Right atrium auricular region (tissue), 2 donors: ENCODE data around the gene PRKCE. TPM values are rescaled to one million over a fixed set of nuclear protein-coding genes. Genes with fewer than 3 reads are reported as not detected.
A peak's percentile ranks its signal among the peaks of the same experiment; 100 is the strongest.

Experiments
- DNase-seq: peaks from one replicate; pipeline ENCODE4 v3.0.0-alpha.2; 2019; ENCODE audit warnings: low spot score
- H3K27ac ChIP-seq, 2 donors: fragments of 200-600 bp; sonication (generic); 1 replicate in 1 of 2; 2 replicates in 1 of 2; pipeline ENCODE4 v1.5.1; 2016 to 2019
- H3K27me3 ChIP-seq, 2 donors: fragments of 200-600 bp; sonication (generic); one replicate each; pipeline versions ENCODE4 v1.5.1 to v1.6.0; 2017 to 2019
- H3K36me3 ChIP-seq: fragments of 200-600 bp; sonication (generic); one replicate; pipeline ENCODE4 v1.5.1; 2016
- H3K4me1 ChIP-seq, 2 donors: fragments of 200-600 bp; sonication (generic); one replicate each; pipeline versions ENCODE4 v1.5.1 to v1.6.0; 2017 to 2019
- H3K4me3 ChIP-seq, 2 donors: fragments of 200-600 bp; sonication (generic); 1 replicate in 1 of 2; 2 replicates in 1 of 2; pipeline ENCODE4 v1.5.1; 2017 to 2019; ENCODE audit warnings: mild to moderate bottlenecking in 1 of 2, moderate library complexity in 1 of 2
- H3K9me3 ChIP-seq, 2 donors: fragments of 200-600 bp; sonication (generic); one replicate each; pipeline ENCODE4 v1.5.1; 2019
- CTCF ChIP-seq, 2 donors: fragments of 200-600 bp; sonication (generic); IDR thresholded peaks; one replicate each; pipeline ENCODE4 v1.5.1; 2019; ENCODE audit warnings: antibody characterized with exemption in 2 of 2
- total RNA-seq, 2 donors: library from RNA; depleted of rRNA; stranded (reverse); fragments of >200 nt; gene quantifications; one replicate each; pipeline ENCODE4 v1.1.0, GENCODE V29; 2016

PRKCE gene
- total RNA-seq, 2 donors from 2014 or later, result 7.2 to 11.8 TPM

DNA sequence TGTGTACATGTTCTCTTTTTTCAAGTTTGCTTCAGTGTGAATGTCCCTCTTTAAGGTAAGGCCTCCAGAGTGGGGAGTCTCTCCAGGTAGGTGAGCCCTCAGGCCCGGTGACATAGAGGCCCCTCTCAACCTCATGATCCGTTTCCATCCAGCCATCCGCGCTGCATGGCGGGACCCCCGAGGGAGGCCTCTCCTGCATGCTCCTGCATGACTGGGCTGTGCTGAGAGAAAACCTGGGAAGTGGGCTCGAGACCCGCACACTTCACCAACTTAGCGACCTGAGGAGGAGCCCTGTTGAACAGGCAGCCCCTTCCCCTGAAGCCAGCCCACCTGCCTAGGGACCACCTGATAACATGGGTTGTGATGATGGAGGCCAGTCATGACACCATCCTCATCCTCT lies 514.4 kb downstream of the PRKCE start:
- no peaks in the 10 kb centered on the region for H3K27me3 ChIP-seq
- no peak for DNase-seq
- no peak overlapping the region for H3K27ac ChIP-seq
- no peak overlapping the region for H3K4me3 ChIP-seq
- no peaks in the 10 kb centered on the region for H3K36me3 ChIP-seq
- H3K9me3 ChIP-seq, result no peaks in the 10 kb centered on the region
- no peak for TF ChIP-seq CTCF (IDR thresholded peaks at IDR 0.05)
- H3K4me1 ChIP-seq, result peaks cover 0 to 40% of the 10 kb centered on the region in 2 donors

DNA sequence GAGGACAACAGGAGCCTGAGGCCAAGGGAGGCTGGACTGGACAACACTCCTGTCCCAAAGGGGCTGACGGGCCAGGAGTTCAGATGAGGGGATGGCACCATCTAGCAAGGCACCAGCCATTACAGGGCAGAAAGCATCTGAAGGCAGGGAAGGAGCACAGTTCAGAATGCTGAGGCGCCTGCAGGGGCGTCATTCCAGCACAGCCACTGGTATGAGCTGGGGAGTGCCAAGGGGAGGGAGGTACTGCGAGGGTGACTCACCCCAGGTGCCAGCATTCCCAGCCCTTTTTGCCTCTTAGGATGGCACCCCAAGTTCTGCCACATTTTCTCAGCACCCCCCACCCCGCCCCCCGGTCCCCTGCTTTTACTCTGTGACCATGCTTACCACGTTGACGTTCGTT lies 515.9 kb downstream of the PRKCE start:
- TF ChIP-seq CTCF (IDR thresholded peaks at IDR 0.05), result no peak
- H3K4me3 ChIP-seq, result no peak overlapping the region
- no peaks in the 10 kb centered on the region for H3K27me3 ChIP-seq
- no peaks in the 10 kb centered on the region for H3K36me3 ChIP-seq
- H3K9me3 ChIP-seq, result no peaks in the 10 kb centered on the region
- no peak overlapping the region for H3K27ac ChIP-seq
- DNase-seq, result no peak
- H3K4me1 ChIP-seq, result peaks cover 0 to 43% of the 10 kb centered on the region in 2 donors

GRCh38 chr2:46167924-46168323 lies 516.4 kb downstream of the PRKCE start:
- TF ChIP-seq CTCF (IDR thresholded peaks at IDR 0.05), result no peak
- no peak for DNase-seq
- Histone ChIP-seq H3K4me3 (no peak overlapping the region), H3K27ac (no peak overlapping the region), H3K36me3 (no peaks in the 10 kb centered on the region), H3K9me3 (no peaks in the 10 kb centered on the region), H3K27me3 (no peaks in the 10 kb centered on the region), H3K4me1 (peaks cover 0 to 43% of the 10 kb centered on the region in 2 donors)

DNA sequence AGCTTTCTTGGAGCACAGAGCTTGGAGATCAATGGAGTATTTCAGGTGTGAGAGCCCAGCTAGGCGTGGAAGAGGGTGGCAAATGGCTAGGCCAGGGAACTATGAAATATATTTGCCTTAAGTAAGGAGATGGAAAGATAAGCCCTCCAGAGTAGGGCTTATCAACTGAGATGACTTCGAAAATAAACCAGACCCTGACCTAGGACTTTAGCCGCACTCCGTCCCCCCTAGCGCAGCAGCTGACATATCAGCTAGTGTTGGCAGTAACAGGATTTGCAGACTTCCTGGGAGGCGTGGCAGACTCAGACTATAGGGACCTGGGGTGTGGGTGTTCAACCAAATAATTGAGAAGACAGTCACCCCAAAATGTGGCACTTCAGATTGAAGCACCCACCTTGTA lies 518.0 kb downstream of the PRKCE start:
- TF ChIP-seq CTCF (IDR thresholded peaks at IDR 0.05), result no peak
- Histone ChIP-seq H3K27ac (no peak overlapping the region), H3K4me1 (peaks cover 0 to 33% of the 10 kb centered on the region in 2 donors), H3K36me3 (no peaks in the 10 kb centered on the region), H3K27me3 (no peaks in the 10 kb centered on the region), H3K9me3 (no peaks in the 10 kb centered on the region), H3K4me3 (no peak overlapping the region)
- DNase-seq, result no peak

DNA sequence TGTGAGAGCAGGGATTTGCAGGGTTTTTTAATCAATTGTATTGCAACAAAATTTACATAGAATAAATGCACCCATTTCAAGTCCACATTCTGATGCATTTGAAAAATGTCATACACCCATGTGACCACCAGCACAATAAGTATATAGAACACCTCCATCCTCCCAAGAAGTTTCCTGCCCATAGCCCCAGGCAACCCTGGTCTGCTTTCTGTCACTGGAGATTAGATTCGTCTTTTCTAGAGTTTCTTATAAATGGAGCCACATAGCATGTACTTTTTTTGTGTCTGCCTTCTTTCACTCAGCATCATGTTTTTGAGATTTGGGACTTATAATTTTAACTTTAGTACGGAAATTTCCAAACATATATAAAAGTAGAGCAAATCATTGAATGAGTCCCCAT lies 518.6 kb downstream of the PRKCE start:
- H3K4me1 ChIP-seq, result peaks cover 0 to 27% of the 10 kb centered on the region in 2 donors
- TF ChIP-seq CTCF (IDR thresholded peaks at IDR 0.05), result no peak
- H3K4me3 ChIP-seq, result no peak overlapping the region
- no peaks in the 10 kb centered on the region for H3K9me3 ChIP-seq
- DNase-seq, result no peak
- no peaks in the 10 kb centered on the region for H3K36me3 ChIP-seq
- H3K27me3 ChIP-seq, result no peaks in the 10 kb centered on the region
- no peak overlapping the region for H3K27ac ChIP-seq

- Histone ChIP-seq H3K27me3 (no peaks in the 10 kb centered on the region), H3K4me3 (no peak overlapping the region), H3K36me3 (no peaks in the 10 kb centered on the region), H3K4me1 (peaks cover 0 to 21% of the 10 kb centered on the region in 2 donors), H3K9me3 (no peaks in the 10 kb centered on the region), H3K27ac (peak overlapping the region in 1 of 2 donors; percentile 23)
- no peak for TF ChIP-seq CTCF (IDR thresholded peaks at IDR 0.05)
- DNase-seq, result no peak
These were observed 519.3 kb downstream of the PRKCE start for GRCh38 chr2:46170611-46171350.
